AG09319 (cell line): Measurements from ENCODE around the gene TMEM131L.

Experiments
- DNase-seq: peaks from one replicate; pipeline ENCODE4 v3.0.0-alpha.2; 2010; ENCODE audit warnings: low read depth; ENCODE audit errors: extremely low read depth
- TF ChIP-seq, protein P1 (sequence below): IDR thresholded peaks from 2 replicates; pipeline ENCODE4 v1.5.1; 2011; ENCODE audit warnings: low read depth, mild to moderate bottlenecking, inconsistent platforms, low read length, moderate library complexity

TMEM131L gene

GRCh38 chr4:153623491-153623890 lies 157.3 kb downstream of the TMEM131L start:
- TF ChIP-seq, protein P1, sequence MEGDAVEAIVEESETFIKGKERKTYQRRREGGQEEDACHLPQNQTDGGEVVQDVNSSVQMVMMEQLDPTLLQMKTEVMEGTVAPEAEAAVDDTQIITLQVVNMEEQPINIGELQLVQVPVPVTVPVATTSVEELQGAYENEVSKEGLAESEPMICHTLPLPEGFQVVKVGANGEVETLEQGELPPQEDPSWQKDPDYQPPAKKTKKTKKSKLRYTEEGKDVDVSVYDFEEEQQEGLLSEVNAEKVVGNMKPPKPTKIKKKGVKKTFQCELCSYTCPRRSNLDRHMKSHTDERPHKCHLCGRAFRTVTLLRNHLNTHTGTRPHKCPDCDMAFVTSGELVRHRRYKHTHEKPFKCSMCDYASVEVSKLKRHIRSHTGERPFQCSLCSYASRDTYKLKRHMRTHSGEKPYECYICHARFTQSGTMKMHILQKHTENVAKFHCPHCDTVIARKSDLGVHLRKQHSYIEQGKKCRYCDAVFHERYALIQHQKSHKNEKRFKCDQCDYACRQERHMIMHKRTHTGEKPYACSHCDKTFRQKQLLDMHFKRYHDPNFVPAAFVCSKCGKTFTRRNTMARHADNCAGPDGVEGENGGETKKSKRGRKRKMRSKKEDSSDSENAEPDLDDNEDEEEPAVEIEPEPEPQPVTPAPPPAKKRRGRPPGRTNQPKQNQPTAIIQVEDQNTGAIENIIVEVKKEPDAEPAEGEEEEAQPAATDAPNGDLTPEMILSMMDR: no peak
- DNase-seq: no peak

GRCh38 chr4:153628796-153629315 lies 162.7 kb downstream of the TMEM131L start:
- TF ChIP-seq, protein P1: no peak
- DNase-seq: no peak

DNA sequence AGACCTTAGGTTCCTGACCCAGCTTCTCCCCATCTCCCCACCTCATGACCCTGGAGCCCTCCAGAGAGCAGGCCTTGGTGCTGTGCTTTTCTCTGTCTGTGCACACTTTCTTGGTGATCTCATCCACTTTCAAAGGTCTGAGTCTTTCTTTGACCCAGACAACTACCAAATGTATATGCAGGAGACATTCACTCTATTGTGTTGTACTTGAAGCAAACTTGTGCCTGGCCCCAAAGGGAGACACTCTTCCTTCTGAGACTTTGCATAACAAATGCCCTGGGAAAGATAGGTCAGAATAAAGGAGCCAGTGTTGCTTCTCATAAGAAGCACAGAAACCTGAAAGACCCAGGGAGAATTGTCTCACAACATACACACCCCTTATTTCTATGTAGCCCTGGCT lies 163.6 kb downstream of the TMEM131L start:
- TF ChIP-seq, protein P1: no peak
- no peak for DNase-seq

DNA sequence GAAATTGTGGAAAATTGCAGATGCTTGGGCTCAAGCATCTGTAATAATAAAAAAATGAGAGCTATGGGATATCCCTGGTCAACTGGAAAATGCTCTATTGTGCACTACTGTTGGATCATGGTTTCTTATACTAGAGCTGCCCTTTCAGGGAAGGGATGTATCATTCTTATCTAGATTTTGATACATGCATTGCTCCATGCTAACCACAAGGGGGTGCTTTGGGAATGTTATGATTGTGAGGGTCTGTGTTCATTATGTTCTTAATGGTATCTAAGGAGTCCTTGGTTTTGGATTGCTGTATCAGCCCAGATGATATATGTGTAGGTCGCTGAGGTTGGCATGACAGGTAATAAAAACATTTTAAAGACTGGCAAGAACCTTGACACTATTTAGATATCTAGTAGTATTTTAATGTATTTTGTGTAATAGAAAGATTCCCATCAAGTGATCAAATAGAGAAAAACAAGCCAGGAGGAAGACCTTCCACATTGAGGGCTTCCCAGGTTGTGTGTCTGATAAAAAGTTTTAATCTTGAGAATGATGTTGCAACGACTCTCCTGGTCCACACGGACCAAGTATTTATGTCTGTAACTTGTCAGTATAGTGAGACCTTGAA lies 168.7 kb downstream of the TMEM131L start:
- no peak for DNase-seq
- TF ChIP-seq, protein P1: peak; percentile 66

DNA sequence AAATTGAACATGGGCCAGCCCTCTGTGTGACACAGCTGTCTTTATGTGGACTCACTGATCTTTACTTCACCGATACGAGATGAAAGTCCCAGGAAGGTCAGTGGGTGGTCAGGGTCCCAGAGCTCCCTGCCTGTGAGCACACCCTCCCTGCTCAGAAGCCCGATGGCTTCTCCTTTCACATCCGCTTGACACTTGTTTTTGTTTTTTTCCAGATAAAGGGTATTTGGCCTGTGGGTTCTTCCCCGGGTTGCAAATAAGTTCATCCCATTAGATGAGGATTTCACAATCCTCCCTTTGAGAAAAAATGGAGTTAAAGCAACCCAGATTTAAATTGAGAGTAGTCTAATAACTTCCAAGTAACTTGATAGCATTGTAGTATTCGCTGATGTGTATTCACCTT lies 169.7 kb downstream of the TMEM131L start:
- DNase-seq: no peak
- TF ChIP-seq, protein P1: no peak

GRCh38 chr4:153637201-153637600 lies 171.0 kb downstream of the TMEM131L start:
- DNase-seq: no peak
- TF ChIP-seq, protein P1: no peak

- DNase-seq: no peak
- TF ChIP-seq, protein P1: no peak
Observed at GRCh38 chr4:153638011-153638410, 171.9 kb downstream of the TMEM131L start.
